H1 (cell line): ENCODE data around the gene PSORS1C1. TPM values are rescaled to one million over a fixed set of nuclear protein-coding genes. Genes with fewer than 3 reads are reported as not detected.

Experiments
- CTCF ChIA-PET: fragments of 300-600 bp; sonication (Branson Sonifier 250); formaldehyde crosslinking; loops from one replicate; lab custom pipeline; 2021; ENCODE audit not compliant: partially characterized antibody; lab: Charles Lee
- POLR2A ChIA-PET: fragments of 300-600 bp; sonication (Branson Sonifier 250); formaldehyde crosslinking; loops from one replicate; lab custom pipeline; 2021; ENCODE audit warnings: inconsistent platforms; ENCODE audit not compliant: partially characterized antibody; lab: Charles Lee
- DNase-seq, 2 experiments: peaks; one replicate each; pipeline versions ENCODE4 v3.0.0 to v3.0.0-alpha.2; 2010 to 2022; ENCODE audit warnings: low spot score in 2 of 2, low read depth in 1 of 2, mixed read lengths in 1 of 2
- FAIRE-seq: peaks from 2 replicates; lab custom pipeline; 2011; peaks lifted over from hg19 to GRCh38; lab: Jason Lieb, UNC
- H2AFZ ChIP-seq: 2 replicates; pipeline ENCODE4 v1.8.1; 2012; ENCODE audit warnings: low read length, inconsistent platforms
- H2AK5ac ChIP-seq: 2 replicates; pipeline ENCODE4 v1.6.1; 2013; ENCODE audit warnings: low read depth, low read length
- H2BK120ac ChIP-seq: replicated peaks from 2 replicates; pipeline ENCODE3; 2013; ENCODE audit warnings: low read depth, low read length, inconsistent platforms
- H2BK12ac ChIP-seq: 2 replicates; pipeline ENCODE4 v1.6.1; 2013; ENCODE audit warnings: low read depth, low read length
- H2BK15ac ChIP-seq: 2 replicates; pipeline ENCODE4 v1.6.1; 2013; ENCODE audit warnings: low read length
- H2BK20ac ChIP-seq: 2 replicates; pipeline ENCODE4 v1.6.1; 2013; ENCODE audit warnings: low read length
- H2BK5ac ChIP-seq: 2 replicates; pipeline ENCODE4 v1.6.1; 2013; ENCODE audit warnings: low read depth, low read length
- H3K14ac ChIP-seq: 2 replicates; pipeline ENCODE4 v1.6.1; 2013; ENCODE audit warnings: inconsistent platforms; ENCODE audit not compliant: insufficient read length
- H3K18ac ChIP-seq: 2 replicates; pipeline ENCODE4 v1.6.1; 2013; ENCODE audit warnings: low read length; ENCODE audit errors: extremely low read depth
- H3K23ac ChIP-seq: 2 replicates; pipeline ENCODE4 v1.6.1; 2013; ENCODE audit warnings: inconsistent platforms; ENCODE audit not compliant: insufficient read length
- H3K23me2 ChIP-seq: 2 replicates; pipeline ENCODE4 v1.6.1; 2013; ENCODE audit warnings: low read depth, low read length
- H3K27ac ChIP-seq: 2 replicates; pipeline ENCODE4 v1.6.1; 2011; ENCODE audit warnings: low read depth, low read length, inconsistent platforms
- H3K27me3 ChIP-seq, 4 experiments: replicated peaks in 1 of 4; 1 replicate in 1 of 4; 2 replicates in 3 of 4; pipeline versions ENCODE4 v1.6.1 to v1.8.1; 2011 to 2013; ENCODE audit warnings: low read length in 3 of 4, mild to moderate bottlenecking in 3 of 4, inconsistent platforms in 2 of 4, mixed read lengths in 2 of 4, moderate library complexity in 1 of 4; ENCODE audit not compliant: control insufficient read depth in 3 of 4, insufficient read depth in 3 of 4; ENCODE audit errors: extremely low read depth in 1 of 4
- H3K36me3 ChIP-seq, 4 experiments: 2 replicates each; pipeline versions ENCODE4 v1.6.1 to v1.8.1; 2011 to 2013; ENCODE audit warnings: mild to moderate bottlenecking in 4 of 4, low read length in 3 of 4, moderate library complexity in 2 of 4, control low read depth in 1 of 4, inconsistent platforms in 1 of 4; ENCODE audit not compliant: insufficient read depth in 4 of 4, control insufficient read depth in 2 of 4
- H3K4ac ChIP-seq: replicated peaks from 2 replicates; pipeline ENCODE3; 2013; ENCODE audit warnings: low read length, low read depth, mixed read lengths, inconsistent platforms; ENCODE audit not compliant: insufficient read length
- H3K4me1 ChIP-seq, 4 experiments: replicated peaks in 1 of 4; 1 replicate in 1 of 4; 2 replicates in 3 of 4; pipeline versions ENCODE4 v1.6.1 to v1.8.1; 2011 to 2013; ENCODE audit warnings: low read length in 3 of 4, inconsistent platforms in 2 of 4, mixed read lengths in 1 of 4; ENCODE audit not compliant: insufficient read depth in 4 of 4, control insufficient read depth in 3 of 4
- H3K4me2 ChIP-seq, 2 experiments: 2 replicates each; pipeline versions ENCODE4 v1.6.1 to v1.8.1; 2011 to 2013; ENCODE audit warnings: low read depth in 2 of 2, low read length in 2 of 2, control low read depth in 1 of 2, inconsistent platforms in 1 of 2, mild to moderate bottlenecking in 1 of 2; ENCODE audit not compliant: insufficient read depth in 1 of 2
- H3K4me3 ChIP-seq, 4 experiments: fragments of 200-600, 300-600 bp in 1 of 4; sonication (generic), shearing (Covaris generic), sonication (Bioruptor Twin) in 1 of 4; 2 replicates each; pipeline versions ENCODE4 v1.5.1 to v1.8.1; 2011 to 2016; ENCODE audit warnings: low read length in 4 of 4, low read depth in 3 of 4, control low read depth in 2 of 4, inconsistent platforms in 2 of 4, mild to moderate bottlenecking in 2 of 4, mixed read lengths in 1 of 4, moderate library complexity in 1 of 4; ENCODE audit not compliant: insufficient read depth in 2 of 4; ENCODE audit errors: extremely low read depth in 1 of 4
- H3K56ac ChIP-seq: replicated peaks from 2 replicates; pipeline ENCODE3; 2013; ENCODE audit warnings: low read depth, mild to moderate bottlenecking, mixed read lengths, low read length, inconsistent platforms; ENCODE audit not compliant: insufficient read length
- H3K79me1 ChIP-seq: 2 replicates; pipeline ENCODE4 v1.6.1; 2013; ENCODE audit warnings: low read depth, low read length, control low read depth
- H3K79me2 ChIP-seq, 2 experiments: 2 replicates each; pipeline versions ENCODE4 v1.6.1 to v1.8.1; 2012 to 2013; ENCODE audit warnings: low read length in 2 of 2, mild to moderate bottlenecking in 2 of 2, inconsistent platforms in 1 of 2; ENCODE audit not compliant: insufficient read depth in 2 of 2, control insufficient read depth in 1 of 2
- H3K9ac ChIP-seq, 4 experiments: replicated peaks in 1 of 4; 1 replicate in 1 of 4; 2 replicates in 3 of 4; pipeline versions ENCODE4 v1.6.1 to v1.8.1; 2011 to 2013; ENCODE audit warnings: low read depth in 3 of 4, low read length in 3 of 4, control low read depth in 2 of 4, mild to moderate bottlenecking in 2 of 4, moderate library complexity in 2 of 4, inconsistent platforms in 1 of 4; ENCODE audit errors: extremely low read depth in 1 of 4
- H3K9me3 ChIP-seq, 2 experiments: 2 replicates each; pipeline versions ENCODE4 v1.6.1 to v1.8.1; 2012 to 2013; ENCODE audit warnings: mild to moderate bottlenecking in 2 of 2, moderate library complexity in 2 of 2, control low read depth in 1 of 2, inconsistent platforms in 1 of 2, low read depth in 1 of 2, low read length in 1 of 2, mixed read lengths in 1 of 2; ENCODE audit not compliant: insufficient read depth in 2 of 2
- H4K20me1 ChIP-seq, 2 experiments: replicated peaks in 1 of 2; 2 replicates each; pipeline versions ENCODE3 to v1.8.1; 2011 to 2013; ENCODE audit warnings: inconsistent platforms in 2 of 2, low read length in 2 of 2, mild to moderate bottlenecking in 1 of 2; ENCODE audit not compliant: insufficient read depth in 2 of 2, control insufficient read depth in 1 of 2
- H4K5ac ChIP-seq: 2 replicates; pipeline ENCODE4 v1.6.1; 2013; ENCODE audit warnings: low read length, low read depth, mixed read lengths, inconsistent platforms; ENCODE audit not compliant: insufficient read length
- H4K8ac ChIP-seq: 2 replicates; pipeline ENCODE4 v1.8.0; 2013; ENCODE audit warnings: mild to moderate bottlenecking, moderate library complexity, low read length, inconsistent platforms; ENCODE audit not compliant: insufficient read depth; ENCODE audit errors: extremely low read depth
- H4K91ac ChIP-seq: replicated peaks from 2 replicates; pipeline ENCODE3; 2013; ENCODE audit warnings: low read length, mixed read lengths, inconsistent platforms; ENCODE audit not compliant: insufficient read length
- BACH1 ChIP-seq: IDR thresholded peaks from 2 replicates; pipeline ENCODE4 v1.6.1; 2012; ENCODE audit warnings: low read length, improper control_type of control experiment
- CHD1 ChIP-seq: IDR thresholded peaks from 2 replicates; pipeline ENCODE4 v1.6.1; 2012; ENCODE audit warnings: low read depth, low read length, improper control_type of control experiment
- CHD2 ChIP-seq: IDR thresholded peaks from 2 replicates; pipeline ENCODE4 v1.6.1; 2012; ENCODE audit warnings: low read length, improper control_type of control experiment
- CTBP2 ChIP-seq: IDR thresholded peaks from 2 replicates; pipeline ENCODE4 v1.7.0; 2011; ENCODE audit warnings: borderline replicate concordance, mild to moderate bottlenecking, moderate library complexity, mixed read lengths, low read length; ENCODE audit not compliant: insufficient read depth, insufficient read length
- EGR1 ChIP-seq: IDR thresholded peaks from 2 replicates; pipeline ENCODE4 v1.6.1; 2011; ENCODE audit warnings: low read depth, low read length, borderline replicate concordance
- GABPA ChIP-seq: IDR thresholded peaks from 2 replicates; pipeline ENCODE4 v1.6.1; 2011; ENCODE audit warnings: mild to moderate bottlenecking, low read length, moderate library complexity, borderline replicate concordance; ENCODE audit not compliant: insufficient read depth
- GTF2F1 ChIP-seq: IDR thresholded peaks from 2 replicates; pipeline ENCODE4 v1.6.1; 2012; ENCODE audit warnings: low read depth, low read length, improper control_type of control experiment, borderline replicate concordance
- HDAC2 ChIP-seq, 2 experiments: fragments of 300-600 bp in 1 of 2; sonication (generic) in 1 of 2; IDR thresholded peaks; 2 replicates each; pipeline ENCODE4 v1.6.1; 2011 to 2012; ENCODE audit warnings: low read depth in 2 of 2, low read length in 2 of 2, mild to moderate bottlenecking in 2 of 2, moderate library complexity in 2 of 2, borderline replicate concordance in 1 of 2, inconsistent platforms in 1 of 2
- JUN ChIP-seq: IDR thresholded peaks from 2 replicates; pipeline ENCODE4 v1.6.1; 2011; ENCODE audit warnings: low read depth, mild to moderate bottlenecking, improper control_type of control experiment, low read length
- JUND ChIP-seq: IDR thresholded peaks from 2 replicates; pipeline ENCODE4 v1.6.1; 2011; ENCODE audit warnings: mild to moderate bottlenecking, improper control_type of control experiment, low read length
- POLR2A ChIP-seq, 2 experiments: IDR thresholded peaks; 1 replicate in 1 of 2; 2 replicates in 1 of 2; pipeline ENCODE4 v1.6.1; 2011; ENCODE audit warnings: low read depth in 2 of 2, low read length in 2 of 2, mild to moderate bottlenecking in 2 of 2; ENCODE audit errors: control extremely low read depth in 1 of 2
- RBBP5 ChIP-seq: IDR thresholded peaks from 2 replicates; pipeline ENCODE4 v1.7.1; 2012; ENCODE audit warnings: low read depth, mild to moderate bottlenecking, inconsistent platforms, low read length, moderate library complexity, borderline replicate concordance
- SIN3A ChIP-seq, 2 experiments: IDR thresholded peaks in 1 of 2; conservative IDR thresholded peaks in 1 of 2; 2 replicates each; pipeline ENCODE4 v1.6.1; 2011 to 2012; ENCODE audit warnings: low read length in 2 of 2, improper control_type of control experiment in 1 of 2, low read depth in 1 of 2, mild to moderate bottlenecking in 1 of 2
- SP1 ChIP-seq: IDR thresholded peaks from 2 replicates; pipeline ENCODE4 v1.6.1; 2011; ENCODE audit warnings: low read depth, low read length
- SP2 ChIP-seq: IDR thresholded peaks from 2 replicates; pipeline ENCODE4 v1.6.1; 2012; ENCODE audit warnings: mild to moderate bottlenecking, low read length, inconsistent platforms
- WGBS, 2 experiments: shearing (Covaris generic) in 1 of 2; methylation state at CpG; one replicate each; pipeline versions ENCODE4 v1.1.6 to v1.1.7; 2013 to 2015; ENCODE audit warnings: low lambda C conversion rate in 2 of 2, mixed read lengths in 2 of 2, inconsistent platforms in 1 of 2, low coverage in 1 of 2, missing lambda C conversion rate in 1 of 2; ENCODE audit not compliant: insufficient replicate concordance in 2 of 2, insufficient coverage in 1 of 2, insufficient read length in 1 of 2; ENCODE audit errors: extremely low coverage in 1 of 2, missing lambda C conversion rate in 1 of 2; 5-methylcytosine and 5-hydroxymethylcytosine counted together
- polyA plus RNA-seq, 7 experiments: library from polyadenylated mRNA; depleted of rRNA in 3 of 7; stranded (reverse) in 5 of 7; unstranded in 2 of 7; fragments of >200 nt in 5 of 7; fragments of 200-250 nt in 2 of 7; gene quantifications; 1 replicate in 5 of 7; 2 replicates in 1 of 7; 4 replicates in 1 of 7; pipeline versions ENCODE4 v1.2.1 to v1.2.3, GENCODE V29; 2011 to 2013; ENCODE audit warnings: missing spikeins in 2 of 7, mixed read lengths in 2 of 7
- total RNA-seq: library from RNA; stranded (reverse); fragmentation: NEBNext Ultra II Directional; extraction: Animal tissue kit (Norgen Biotek cat#: 25700); gene quantifications from 2 replicates; pipeline ENCODE4 v1.2.1, GENCODE V29; 2021

The PSORS1C1 gene
- total and polyA plus RNA-seq, 2 of the 8 experiments (the other 6 are each of a cell fraction or from before 2014, with no cell fraction given), result 0.12 to 0.52 TPM

GRCh38 chr6:31103136-31103535, 11.5 kb upstream of the PSORS1C1 start:
- Histone ChIP-seq H2BK15ac (no peak overlapping the region), H4K91ac (no peak overlapping the region), H3K4me3 (no peak overlapping the region), H3K9ac (no peak overlapping the region), H4K5ac (no peak overlapping the region), H3K14ac (no peak overlapping the region), H2BK12ac (no peak overlapping the region), H3K27ac (no peak overlapping the region), H3K23me2 (no peaks in the 10 kb centered on the region), H2AFZ (no peak overlapping the region), H2BK5ac (no peak overlapping the region), H2AK5ac (no peak overlapping the region), H3K56ac (no peak overlapping the region), H3K4me2 (no peak overlapping the region), H3K79me2 (no peaks in the 10 kb centered on the region), H2BK20ac (no peak overlapping the region), H3K4ac (no peak overlapping the region), H2BK120ac (no peak overlapping the region), H3K27me3 (no peaks in the 10 kb centered on the region), H3K79me1 (no peaks in the 10 kb centered on the region), H3K23ac (no peak overlapping the region), H4K20me1 (no peaks in the 10 kb centered on the region), H3K9me3 (no peaks in the 10 kb centered on the region), H4K8ac (no peak overlapping the region), H3K18ac (no peak overlapping the region), H3K4me1 (no peaks in the 10 kb centered on the region), H3K36me3 (no peaks in the 10 kb centered on the region)
- ChIA-PET POLR2A (interaction anchor here (1.4 kb wide), 1 partner anchor 62 kb away, joined by 5 read pairs; no protein-coding TSS in a partner anchor), CTCF (interaction anchor here (0.6 to 3.3 kb wide), 25 partner anchors 8 to 416 kb away, joined by 3 to 26 read pairs (median 5); partner anchors contain the start of gene C6orf15)
- FAIRE-seq (no peak), DNase-seq (no peak)
- 92% methylated on average over 2 of the region's 2 CpGs; no CpG with 5 or more reads in 1 of the 2 experiments for WGBS, 2 experiments
- TF ChIP-seq POLR2A (IDR thresholded peaks at IDR 0.05; ENCODE audit: control extremely low read depth in 1 of 2, low read depth in 2 of 2, low read length in 2 of 2) (no peak), CHD1 (no peak), BACH1 (no peak), JUN (no peak), CTBP2 (no peak), SIN3A (conservative IDR thresholded peaks at IDR 0.05 in 1 of 2, IDR thresholded peaks at IDR 0.05 in 1 of 2; ENCODE audit: low read depth in 1 of 2, low read length in 2 of 2) (no peak), SP2 (no peak), JUND (no peak), SP1 (no peak), EGR1 (no peak), CHD2 (no peak), HDAC2 (IDR thresholded peaks at IDR 0.05; ENCODE audit: borderline replicate concordance in 1 of 2, low read depth in 2 of 2, low read length in 2 of 2) (no peak), RBBP5 (no peak), GABPA (no peak), GTF2F1 (no peak)
